ENCODE results near the gene AGR2.
A peak's percentile ranks its signal among the peaks of the same experiment; 100 is the strongest.

AGR2 gene

GRCh38 chr7:16812542-16813231, 7.9 kb upstream of the AGR2 start:
- no peak for DNase-seq

GRCh38 chr7:16811551-16811950, 6.8 kb upstream of the AGR2 start:
- no peak for DNase-seq

- DNase-seq, result no peak
Measured at GRCh38 chr7:16810573-16810972, 5.8 kb upstream of the AGR2 start.

- no peak for DNase-seq
Measured at GRCh38 chr7:16810112-16810511, 5.3 kb upstream of the AGR2 start.

- no peak for DNase-seq
Measured at GRCh38 chr7:16805441-16805840, 642 bp upstream of the AGR2 start.

- no peak for DNase-seq
Measured at GRCh38 chr7:16803881-16804673, 722 bp downstream of the AGR2 start.

GRCh38 chr7:16803125-16803524, 1.7 kb downstream of the AGR2 start:
- DNase-seq, result no peak

- no peak for DNase-seq
Measured at GRCh38 chr7:16801579-16801978, 3.2 kb downstream of the AGR2 start.

GRCh38 chr7:16801111-16801542, 3.7 kb downstream of the AGR2 start:
- DNase-seq, result peak; percentile 60

- DNase-seq, result peak; percentile 55
Measured at GRCh38 chr7:16795624-16796023, 9.2 kb downstream of the AGR2 start.

GRCh38 chr7:16794986-16795385, 9.8 kb downstream of the AGR2 start:
- DNase-seq, result no peak

GRCh38 chr7:16791905-16792698, 12.7 kb downstream of the AGR2 start:
- no peak for DNase-seq

GRCh38 chr7:16791071-16791470, 13.7 kb downstream of the AGR2 start:
- no peak for DNase-seq

- no peak for DNase-seq
Measured at GRCh38 chr7:16787127-16787526, 17.7 kb downstream of the AGR2 start.

GRCh38 chr7:16786257-16786656, 18.5 kb downstream of the AGR2 start:
- DNase-seq, result no peak

GRCh38 chr7:16785846-16786245, 19.0 kb downstream of the AGR2 start:
- DNase-seq, result no peak

GRCh38 chr7:16785321-16785720, 19.5 kb downstream of the AGR2 start:
- peak; percentile 16 for DNase-seq

- no peak for DNase-seq
Measured at GRCh38 chr7:16780596-16780995, 24.2 kb downstream of the AGR2 start.

GRCh38 chr7:16779051-16779450, 25.7 kb downstream of the AGR2 start:
- DNase-seq, result no peak

GRCh38 chr7:16778476-16778875, 26.3 kb downstream of the AGR2 start:
- no peak for DNase-seq

GRCh38 chr7:16776053-16776452, 28.7 kb downstream of the AGR2 start:
- DNase-seq, result no peak

- no peak for DNase-seq
Measured at GRCh38 chr7:16774986-16775385, 29.8 kb downstream of the AGR2 start.

GRCh38 chr7:16774294-16774693, 30.5 kb downstream of the AGR2 start:
- no peak for DNase-seq

- DNase-seq, result no peak
Measured at GRCh38 chr7:16773884-16774283, 30.9 kb downstream of the AGR2 start.
